Thoracic aorta (tissue), 2 donors: ENCODE results near the gene NEDD4L. TPM values are rescaled to one million over a fixed set of nuclear protein-coding genes. Genes with fewer than 3 reads are reported as not detected.
"Not testable (repeated sequence)": the region's sequence is repeated elsewhere in the genome, so short reads cannot be mapped to it uniquely, and the experiment has no call there.

Experiments
- ATAC-seq: fragments of 150-250 bp; one replicate; pipeline ENCODE4 v1.8.0; 2017; ENCODE audit warnings: low read depth; ENCODE audit not compliant: insufficient number of reproducible peaks, low FRiP score
- DNase-seq: peaks from one replicate; pipeline ENCODE4 v3.0.0-alpha.2; 2020; ENCODE audit warnings: low spot score
- H3K27ac ChIP-seq, 2 donors: fragments of 200-600 bp; sonication (generic); 1 replicate in 1 of 2; 2 replicates in 1 of 2; pipeline ENCODE4 v1.5.1; 2016; ENCODE audit warnings: mild to moderate bottlenecking in 2 of 2, moderate library complexity in 2 of 2
- H3K27me3 ChIP-seq: fragments of 200-600 bp; sonication (generic); replicated peaks from 2 replicates; pipeline ENCODE4 v1.6.0; 2016; ENCODE audit warnings: mild to moderate bottlenecking; ENCODE audit not compliant: insufficient read depth
- H3K36me3 ChIP-seq: fragments of 200-600 bp; sonication (generic); one replicate; pipeline ENCODE4 v1.5.1; 2016
- H3K4me1 ChIP-seq, 2 donors: fragments of 200-600 bp; sonication (generic); 1 replicate in 1 of 2; 2 replicates in 1 of 2; pipeline versions ENCODE4 v1.5.1 to v1.6.0; 2016; ENCODE audit warnings: low read depth in 2 of 2, mild to moderate bottlenecking in 1 of 2; ENCODE audit not compliant: control insufficient read depth in 1 of 2
- H3K4me3 ChIP-seq: fragments of 200-600 bp; sonication (generic); 2 replicates; pipeline ENCODE4 v1.5.1; 2016; ENCODE audit warnings: mild to moderate bottlenecking
- H3K9me3 ChIP-seq: fragments of 200-600 bp; sonication (generic); 2 replicates; pipeline ENCODE4 v1.5.1; 2016
- total RNA-seq, 2 donors: library from RNA; depleted of rRNA; stranded (reverse); fragments of >200 nt; gene quantifications; one replicate each; pipeline versions ENCODE4 v1.1.0 to v1.2.3, GENCODE V29; 2016
- TF ChIP-seq, protein P1 (sequence below): fragments of 200-600 bp; sonication (generic); IDR thresholded peaks from one replicate; pipeline ENCODE4 v1.5.1; 2019; ENCODE audit warnings: antibody characterized with exemption

Gene NEDD4L
- total RNA-seq, result 10 to 100 TPM; 13.9 to 22.9 TPM

DNA sequence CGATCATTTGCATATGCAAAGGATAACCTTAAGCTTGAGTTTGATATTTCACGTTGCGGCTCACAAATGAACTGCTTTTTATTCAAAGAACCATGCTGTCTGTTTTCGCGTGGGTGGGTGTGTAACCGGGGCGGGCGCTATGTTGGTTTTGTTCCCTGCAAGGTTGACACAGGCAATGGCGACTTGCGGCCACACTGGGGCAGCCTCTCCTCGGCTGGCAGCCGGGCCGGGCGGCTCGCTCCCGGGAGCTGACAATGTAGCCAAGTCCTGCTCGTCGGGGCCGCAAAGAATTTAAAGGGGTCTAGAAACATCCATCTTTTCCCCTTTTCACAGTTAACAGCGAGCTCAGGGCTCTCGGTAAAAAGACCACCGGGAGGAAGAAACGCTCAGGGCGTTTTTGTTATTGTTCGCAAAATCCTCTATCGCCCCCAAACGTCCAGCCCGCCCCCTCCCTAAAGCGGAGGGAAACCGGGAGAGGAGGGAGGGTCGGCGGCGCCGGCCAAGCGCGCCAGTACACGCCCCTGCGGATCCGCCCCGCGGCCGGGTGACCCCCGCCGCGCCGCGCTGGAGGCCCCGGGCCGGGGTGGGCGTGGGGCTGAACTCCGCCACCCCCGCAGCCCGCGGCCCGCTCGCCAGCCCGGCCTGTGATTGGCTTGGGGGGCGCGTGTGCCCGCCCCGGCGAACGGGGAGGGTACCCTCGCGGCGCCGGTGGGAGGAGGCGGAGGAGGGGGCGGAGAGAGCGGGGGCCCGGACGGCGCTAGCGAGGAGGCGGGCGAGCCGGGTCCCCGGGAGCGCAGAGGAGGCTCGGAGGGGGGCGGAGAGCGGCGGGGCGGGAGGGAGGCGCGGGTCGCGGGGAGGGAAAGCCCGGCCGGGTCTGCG, at the start of gene NEDD4L:
Gene NEDD4L, plus strand, starts transcription at position 736 of the 879 bp plus-strand sequence. CDS start 435 bp downstream, outside the sequence.
- H3K27me3 ChIP-seq, result no peaks in the 10 kb centered on the region
- H3K36me3 ChIP-seq, result no peaks in the 10 kb centered on the region
- H3K4me1 ChIP-seq, result peaks cover 12 to 26% of the 10 kb centered on the region in 2 donors
- H3K27ac ChIP-seq, result peak within 1 kb of the TSS; percentile 48 to 53
- no peaks in the 10 kb centered on the region for H3K9me3 ChIP-seq
- DNase-seq, result peak; percentile 54
- peak within 1 kb of the TSS; percentile 86 for H3K4me3 ChIP-seq
- peak; percentile 42 for ATAC-seq
- TF ChIP-seq, protein P1, sequence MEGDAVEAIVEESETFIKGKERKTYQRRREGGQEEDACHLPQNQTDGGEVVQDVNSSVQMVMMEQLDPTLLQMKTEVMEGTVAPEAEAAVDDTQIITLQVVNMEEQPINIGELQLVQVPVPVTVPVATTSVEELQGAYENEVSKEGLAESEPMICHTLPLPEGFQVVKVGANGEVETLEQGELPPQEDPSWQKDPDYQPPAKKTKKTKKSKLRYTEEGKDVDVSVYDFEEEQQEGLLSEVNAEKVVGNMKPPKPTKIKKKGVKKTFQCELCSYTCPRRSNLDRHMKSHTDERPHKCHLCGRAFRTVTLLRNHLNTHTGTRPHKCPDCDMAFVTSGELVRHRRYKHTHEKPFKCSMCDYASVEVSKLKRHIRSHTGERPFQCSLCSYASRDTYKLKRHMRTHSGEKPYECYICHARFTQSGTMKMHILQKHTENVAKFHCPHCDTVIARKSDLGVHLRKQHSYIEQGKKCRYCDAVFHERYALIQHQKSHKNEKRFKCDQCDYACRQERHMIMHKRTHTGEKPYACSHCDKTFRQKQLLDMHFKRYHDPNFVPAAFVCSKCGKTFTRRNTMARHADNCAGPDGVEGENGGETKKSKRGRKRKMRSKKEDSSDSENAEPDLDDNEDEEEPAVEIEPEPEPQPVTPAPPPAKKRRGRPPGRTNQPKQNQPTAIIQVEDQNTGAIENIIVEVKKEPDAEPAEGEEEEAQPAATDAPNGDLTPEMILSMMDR, result peak; percentile 86

DNA sequence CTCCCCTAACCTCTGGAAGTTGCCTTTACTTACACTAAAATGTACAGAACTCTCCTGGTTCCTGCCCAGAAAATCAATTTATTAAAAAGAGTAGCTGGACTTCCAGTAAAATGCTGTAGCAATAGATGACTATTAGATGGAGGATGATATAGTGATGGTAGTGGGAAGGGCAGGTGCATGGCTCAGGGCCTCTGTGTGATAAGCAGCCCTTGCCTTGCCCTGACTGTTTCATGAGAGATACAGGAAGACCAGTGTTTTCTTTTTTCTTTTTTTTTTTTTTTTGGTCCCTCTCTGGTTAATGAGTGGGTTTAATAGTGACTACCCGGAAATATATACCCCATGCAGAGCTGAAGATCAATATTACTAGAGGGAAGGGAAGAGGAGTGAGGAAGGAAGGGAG, 48.7 kb upstream of the NEDD4L start:
- no peaks in the 10 kb centered on the region for H3K9me3 ChIP-seq
- H3K27me3 ChIP-seq, result no peaks in the 10 kb centered on the region
- no peak overlapping the region for H3K27ac ChIP-seq
- no peak for ATAC-seq
- H3K36me3 ChIP-seq, result no peaks in the 10 kb centered on the region
- H3K4me3 ChIP-seq, result no peak overlapping the region
- TF ChIP-seq, protein P1, result no peak
- DNase-seq, result no peak
- no peaks in the 10 kb centered on the region for H3K4me1 ChIP-seq

GRCh38 chr18:57996894-57997293, 47.1 kb upstream of the NEDD4L start:
- H3K27me3 ChIP-seq, H3K36me3 ChIP-seq, H3K4me1 ChIP-seq, ATAC-seq, H3K27ac ChIP-seq, H3K4me3 ChIP-seq, DNase-seq, H3K9me3 ChIP-seq: not testable (repeated sequence)

DNA sequence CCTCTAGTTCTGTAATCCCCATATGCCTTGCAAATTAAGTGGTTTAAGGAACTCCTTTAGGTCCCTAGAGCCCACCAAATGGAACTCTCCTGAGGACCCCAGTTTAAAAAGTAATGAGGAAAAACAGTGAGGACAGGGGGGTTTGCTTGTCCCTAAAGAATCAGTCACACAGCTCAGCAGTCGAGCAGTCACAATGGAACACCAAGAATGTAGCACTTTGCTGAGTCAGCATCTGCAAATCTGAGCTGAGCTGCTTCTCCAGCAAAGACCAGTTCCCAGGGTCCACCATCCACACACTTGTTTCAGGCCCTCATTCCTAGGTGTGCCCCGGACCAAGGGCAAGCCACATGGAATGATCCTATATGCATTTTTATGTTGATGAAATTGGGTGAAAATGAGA, 46.2 kb upstream of the NEDD4L start:
- H3K36me3 ChIP-seq, result no peaks in the 10 kb centered on the region
- TF ChIP-seq, protein P1, result no peak
- ATAC-seq, result no peak

DNA sequence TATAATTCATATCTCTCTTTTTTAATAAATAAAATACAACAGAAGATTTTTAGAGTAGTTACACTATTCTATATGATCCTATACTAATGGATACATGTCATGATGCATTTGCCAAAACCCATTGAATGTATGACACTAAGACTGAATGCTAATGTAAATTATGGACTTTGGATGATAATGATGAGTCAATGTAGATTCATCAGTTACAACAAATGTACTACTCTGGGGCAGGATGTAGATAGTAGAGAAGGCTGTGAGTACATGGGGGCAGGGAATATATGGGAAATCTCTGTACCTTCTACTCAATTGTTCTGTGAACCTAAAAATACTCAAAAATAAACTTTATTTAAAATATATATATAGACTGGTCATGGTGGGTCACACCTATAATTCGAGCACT, 45.6 kb upstream of the NEDD4L start:
- TF ChIP-seq, protein P1, result no peak
- no peak for ATAC-seq
- no peak for DNase-seq
- no peak overlapping the region for H3K27ac ChIP-seq
- no peaks in the 10 kb centered on the region for H3K4me1 ChIP-seq
- no peaks in the 10 kb centered on the region for H3K36me3 ChIP-seq
- H3K4me3 ChIP-seq, result no peak overlapping the region
- H3K9me3 ChIP-seq, result no peaks in the 10 kb centered on the region
- H3K27me3 ChIP-seq, result no peaks in the 10 kb centered on the region

More for the DNA sequence above, 46.2 kb upstream of the NEDD4L start:
- H3K4me1 ChIP-seq, result no peaks in the 10 kb centered on the region
- DNase-seq, result no peak
- no peak overlapping the region for H3K4me3 ChIP-seq
- H3K27me3 ChIP-seq, result no peaks in the 10 kb centered on the region
- H3K9me3 ChIP-seq, result no peaks in the 10 kb centered on the region
- no peak overlapping the region for H3K27ac ChIP-seq
